Prostate gland (tissue), 2 donors: ENCODE measurements around the gene SLC25A12.

Source experiments
- POLR2A ChIP-seq: fragments of 450-650 bp; IDR thresholded peaks from one replicate; pipeline ENCODE4 v1.6.1; 2016; ENCODE audit warnings: antibody characterized with exemption, mild to moderate bottlenecking
- POLR2AphosphoS5 ChIP-seq: sonication (generic); formaldehyde crosslinking; IDR thresholded peaks from one replicate; pipeline ENCODE4 v1.6.1; 2017; ENCODE audit warnings: antibody characterized with exemption
- TF ChIP-seq, protein P1 (sequence below), 4 experiments: fragments of 200-600 bp in 2 of 4; fragments of 450-650 bp in 2 of 4; sonication (generic) in 2 of 4; IDR thresholded peaks; 1 replicate in 3 of 4; 2 replicates in 1 of 4; pipeline ENCODE4 v1.5.1; 2016 to 2019; ENCODE audit warnings: antibody characterized with exemption in 4 of 4, mild to moderate bottlenecking in 2 of 4, moderate library complexity in 2 of 4

DNA sequence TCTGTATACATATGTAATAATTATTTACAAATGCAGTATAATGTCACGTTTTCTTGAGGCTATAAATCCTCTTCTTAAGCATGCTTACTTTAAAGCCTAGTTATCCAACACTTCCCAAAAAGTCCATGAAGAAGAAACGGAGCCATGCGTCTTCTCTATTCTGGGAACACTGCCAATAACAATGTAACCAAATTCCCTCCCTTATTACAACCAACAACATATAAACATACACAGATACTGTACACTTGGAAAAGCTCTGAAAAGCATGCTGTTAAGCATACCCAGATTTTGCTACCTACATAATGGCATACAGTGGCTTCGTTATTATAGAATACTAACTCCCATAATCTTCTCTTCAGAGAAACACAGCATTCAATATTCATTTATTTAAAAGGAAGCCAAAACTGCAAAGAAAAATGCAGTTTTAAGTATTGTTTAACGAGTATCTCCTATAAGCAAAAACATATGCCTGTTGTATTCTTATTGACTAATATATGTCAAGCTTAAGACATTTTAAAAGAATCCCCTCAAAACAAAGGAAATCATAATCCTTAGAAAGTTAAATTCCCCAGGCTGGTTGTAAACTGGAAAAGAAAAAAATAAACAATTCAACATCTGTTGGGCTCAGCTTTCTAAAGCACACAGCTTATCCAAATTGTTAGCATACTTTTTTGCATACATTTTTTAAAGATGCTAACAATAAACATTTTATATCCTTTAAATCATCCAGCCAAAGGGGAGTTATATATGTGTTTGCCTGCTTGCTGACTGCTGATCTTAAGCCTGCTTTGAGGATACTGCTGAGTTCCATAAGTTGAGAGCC is 83.4 kb downstream of the SLC25A12 start:
- TF ChIP-seq, protein P1, sequence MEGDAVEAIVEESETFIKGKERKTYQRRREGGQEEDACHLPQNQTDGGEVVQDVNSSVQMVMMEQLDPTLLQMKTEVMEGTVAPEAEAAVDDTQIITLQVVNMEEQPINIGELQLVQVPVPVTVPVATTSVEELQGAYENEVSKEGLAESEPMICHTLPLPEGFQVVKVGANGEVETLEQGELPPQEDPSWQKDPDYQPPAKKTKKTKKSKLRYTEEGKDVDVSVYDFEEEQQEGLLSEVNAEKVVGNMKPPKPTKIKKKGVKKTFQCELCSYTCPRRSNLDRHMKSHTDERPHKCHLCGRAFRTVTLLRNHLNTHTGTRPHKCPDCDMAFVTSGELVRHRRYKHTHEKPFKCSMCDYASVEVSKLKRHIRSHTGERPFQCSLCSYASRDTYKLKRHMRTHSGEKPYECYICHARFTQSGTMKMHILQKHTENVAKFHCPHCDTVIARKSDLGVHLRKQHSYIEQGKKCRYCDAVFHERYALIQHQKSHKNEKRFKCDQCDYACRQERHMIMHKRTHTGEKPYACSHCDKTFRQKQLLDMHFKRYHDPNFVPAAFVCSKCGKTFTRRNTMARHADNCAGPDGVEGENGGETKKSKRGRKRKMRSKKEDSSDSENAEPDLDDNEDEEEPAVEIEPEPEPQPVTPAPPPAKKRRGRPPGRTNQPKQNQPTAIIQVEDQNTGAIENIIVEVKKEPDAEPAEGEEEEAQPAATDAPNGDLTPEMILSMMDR (IDR thresholded peaks at IDR 0.05) = no peak
- no peak for TF ChIP-seq POLR2A
- TF ChIP-seq POLR2AphosphoS5 = no peak
